Sigmoid colon (tissue), 7 donors: ENCODE measurements around the gene CELSR2. TPM values are rescaled to one million over a fixed set of nuclear protein-coding genes. Genes with fewer than 3 reads are reported as not detected.
"Not testable (repeated sequence)": the region's sequence is repeated elsewhere in the genome, so short reads cannot be mapped to it uniquely, and the experiment has no call there.

Experiments used
- DNase-seq: peaks from one replicate; pipeline ENCODE4 v3.0.0-alpha.2; 2019
- H3K27ac ChIP-seq, 4 donors: fragments of 200-600 bp; sonication (generic); one replicate each; pipeline ENCODE4 v1.5.1; 2016 to 2019; ENCODE audit warnings: mild to moderate bottlenecking in 1 of 4
- H3K27me3 ChIP-seq, 3 donors: fragments of 200-600 bp; sonication (generic); one replicate each; pipeline ENCODE4 v1.5.1; 2019; ENCODE audit warnings: mild to moderate bottlenecking in 1 of 3
- H3K36me3 ChIP-seq, 4 donors: fragments of 200-600 bp; sonication (generic); one replicate each; pipeline ENCODE4 v1.5.1; 2016 to 2019
- H3K4me1 ChIP-seq, 4 donors: fragments of 200-600 bp; sonication (generic); one replicate each; pipeline ENCODE4 v1.5.1; 2017 to 2019
- H3K4me3 ChIP-seq, 4 donors: fragments of 200-600 bp; sonication (generic); one replicate each; pipeline ENCODE4 v1.5.1; 2017 to 2019; ENCODE audit warnings: mild to moderate bottlenecking in 2 of 4, moderate library complexity in 1 of 4
- H3K9me3 ChIP-seq, 4 donors: fragments of 200-600 bp in 3 of 4; sonication (generic) in 3 of 4; one replicate each; pipeline versions ENCODE4 v1.5.1 to v1.6.1; 2013 to 2019
- EP300 ChIP-seq, 4 donors: sonication (generic); formaldehyde crosslinking; IDR thresholded peaks; one replicate each; pipeline ENCODE4 v1.6.1; 2017; ENCODE audit warnings: antibody characterized with exemption in 4 of 4
- POLR2A ChIP-seq, 2 donors: fragments of 450-650 bp; IDR thresholded peaks; one replicate each; pipeline ENCODE4 v1.6.1; 2016; ENCODE audit warnings: antibody characterized with exemption in 2 of 2, mild to moderate bottlenecking in 2 of 2, moderate library complexity in 2 of 2
- POLR2AphosphoS5 ChIP-seq, 4 donors: sonication (generic); formaldehyde crosslinking; IDR thresholded peaks; one replicate each; pipeline ENCODE4 v1.6.1; 2017; ENCODE audit warnings: antibody characterized with exemption in 4 of 4
- WGBS, 2 donors: extraction: QIAGEN DNeasy Blood & Tissue Kit; methylation state at CpG; one replicate each; pipeline ENCODE4 v1.1.7; 2013; 5-methylcytosine and 5-hydroxymethylcytosine counted together
- intact Hi-C: fragments of 100-400 bp; cut with DNase I; formaldehyde crosslinking; loops from one replicate; pipeline ENCODE4 v1.15.1; 2023
- polyA plus RNA-seq, 3 donors: library from polyadenylated mRNA; stranded (reverse); fragments of 200-250 nt; gene quantifications; one replicate each; pipeline ENCODE4 v1.2.3, GENCODE V29; 2013
- total RNA-seq, 4 donors: library from RNA; depleted of rRNA; stranded (reverse); fragments of >200 nt; gene quantifications; one replicate each; pipeline ENCODE4 v1.1.0, GENCODE V29; 2016
- TF ChIP-seq, protein P1 (sequence below), 4 experiments: fragments of 450-650 bp in 3 of 4; fragments of 200-600 bp in 1 of 4; IDR thresholded peaks; one replicate each; pipeline ENCODE4 v1.5.1; 2016 to 2019; ENCODE audit warnings: antibody characterized with exemption in 4 of 4, mild to moderate bottlenecking in 3 of 4, moderate library complexity in 2 of 4
- donor health status: healthy with polysubstance abuse.
- donor health status: Bipolar disorder and iron deficiency.
- donor health status: healthy.

Gene CELSR2
- total and polyA plus RNA-seq, 7 donors, result under 0.01 to 10.8 (median 3.6) TPM

- intact Hi-C loops, result no loop called here
- H3K27me3 ChIP-seq, result no peaks in the 10 kb centered on the region
- H3K4me3 ChIP-seq, result peak overlapping the region; percentile 52 to 66 (median 58)
- DNase-seq, result no peak
- 39 to 52% methylated on average over 17 of the region's 17 CpGs for WGBS, 2 donors
- H3K36me3 ChIP-seq, result no peaks in the 10 kb centered on the region
- H3K9me3 ChIP-seq, result no peaks in the 10 kb centered on the region
- no peak for TF ChIP-seq POLR2AphosphoS5 (IDR thresholded peaks at IDR 0.05)
- no peak for TF ChIP-seq POLR2A (IDR thresholded peaks at IDR 0.05)
- no peak for TF ChIP-seq EP300 (IDR thresholded peaks at IDR 0.05)
- TF ChIP-seq, protein P1, sequence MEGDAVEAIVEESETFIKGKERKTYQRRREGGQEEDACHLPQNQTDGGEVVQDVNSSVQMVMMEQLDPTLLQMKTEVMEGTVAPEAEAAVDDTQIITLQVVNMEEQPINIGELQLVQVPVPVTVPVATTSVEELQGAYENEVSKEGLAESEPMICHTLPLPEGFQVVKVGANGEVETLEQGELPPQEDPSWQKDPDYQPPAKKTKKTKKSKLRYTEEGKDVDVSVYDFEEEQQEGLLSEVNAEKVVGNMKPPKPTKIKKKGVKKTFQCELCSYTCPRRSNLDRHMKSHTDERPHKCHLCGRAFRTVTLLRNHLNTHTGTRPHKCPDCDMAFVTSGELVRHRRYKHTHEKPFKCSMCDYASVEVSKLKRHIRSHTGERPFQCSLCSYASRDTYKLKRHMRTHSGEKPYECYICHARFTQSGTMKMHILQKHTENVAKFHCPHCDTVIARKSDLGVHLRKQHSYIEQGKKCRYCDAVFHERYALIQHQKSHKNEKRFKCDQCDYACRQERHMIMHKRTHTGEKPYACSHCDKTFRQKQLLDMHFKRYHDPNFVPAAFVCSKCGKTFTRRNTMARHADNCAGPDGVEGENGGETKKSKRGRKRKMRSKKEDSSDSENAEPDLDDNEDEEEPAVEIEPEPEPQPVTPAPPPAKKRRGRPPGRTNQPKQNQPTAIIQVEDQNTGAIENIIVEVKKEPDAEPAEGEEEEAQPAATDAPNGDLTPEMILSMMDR (IDR thresholded peaks at IDR 0.05), result no peak
- H3K27ac ChIP-seq, result peak overlapping the region; percentile 85 to 93 (median 90)
- peaks cover 0 to 25% (median 20%) of the 10 kb centered on the region in 4 donors for H3K4me1 ChIP-seq
These were observed 34.6 kb downstream of the CELSR2 start for GRCh38 chr1:109283748-109284600.

DNA sequence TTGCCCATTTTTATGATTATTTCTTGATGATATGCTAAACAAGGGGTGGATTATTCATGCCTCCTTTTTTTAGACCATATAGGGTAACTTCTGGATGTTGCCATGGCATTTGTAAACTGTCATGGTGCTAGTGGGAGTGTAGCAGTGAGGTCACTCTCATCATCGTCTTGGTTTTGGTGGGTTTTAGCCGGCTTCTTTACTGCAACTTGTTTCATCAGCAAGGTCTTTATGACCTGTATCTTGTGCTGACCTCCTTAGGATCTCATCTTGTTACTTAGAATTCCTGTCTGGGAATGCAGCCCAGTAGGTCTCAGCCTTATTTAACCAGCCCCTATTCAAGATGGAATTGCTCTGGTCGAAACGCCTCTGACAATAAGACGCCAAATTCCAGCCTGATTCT lies 37.4 kb downstream of the CELSR2 start:
- H3K4me3 ChIP-seq, DNase-seq, intact Hi-C loops, H3K27ac ChIP-seq, H3K36me3 ChIP-seq, H3K9me3 ChIP-seq, H3K27me3 ChIP-seq: not testable (repeated sequence)
- WGBS, 2 donors, result 92% methylated on average over 5 of the region's 5 CpGs
- peaks cover 0 to 21% (median 19%) of the 10 kb centered on the region in 4 donors for H3K4me1 ChIP-seq

DNA sequence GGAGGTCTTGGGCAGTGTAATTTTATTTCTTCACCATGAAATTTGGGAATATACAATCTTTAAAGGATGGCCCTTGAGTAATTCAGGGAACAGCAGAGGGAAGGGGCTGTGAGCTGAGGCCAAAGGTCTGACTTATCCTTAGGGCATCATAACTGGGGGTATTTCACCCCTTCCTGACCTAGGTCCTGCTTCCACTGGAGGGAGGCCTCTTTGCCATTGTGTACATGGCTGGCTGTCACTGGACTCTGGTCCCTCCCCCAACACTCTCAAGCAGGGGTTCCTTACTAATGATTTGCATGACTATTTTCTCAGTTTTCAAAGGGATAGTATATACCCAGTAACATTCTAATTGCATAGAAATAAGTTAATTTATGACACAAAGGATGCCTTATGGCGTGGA lies 40.8 kb downstream of the CELSR2 start:
- WGBS, 2 donors, result 86 to 96% methylated on average over 1 of the region's 1 CpG
- TF ChIP-seq, protein P1 (IDR thresholded peaks at IDR 0.05), result no peak
- TF ChIP-seq POLR2A (IDR thresholded peaks at IDR 0.05) (no peak), POLR2AphosphoS5 (IDR thresholded peaks at IDR 0.05) (no peak), EP300 (IDR thresholded peaks at IDR 0.05) (no peak)
- H3K4me1 ChIP-seq, result no peaks in the 10 kb centered on the region

GRCh38 chr1:109290998-109291397 lies 41.7 kb downstream of the CELSR2 start:
- H3K27ac ChIP-seq, result no peak overlapping the region
- no peak for DNase-seq
- TF ChIP-seq POLR2A (IDR thresholded peaks at IDR 0.05) (no peak), POLR2AphosphoS5 (IDR thresholded peaks at IDR 0.05) (no peak), EP300 (IDR thresholded peaks at IDR 0.05) (no peak)
- TF ChIP-seq, protein P1 (IDR thresholded peaks at IDR 0.05), result no peak
- H3K4me3 ChIP-seq, result no peak overlapping the region
- H3K27me3 ChIP-seq, result no peaks in the 10 kb centered on the region
- 35 to 56% methylated on average over 6 of the region's 6 CpGs for WGBS, 2 donors
- intact Hi-C loops, result no loop called here
- H3K4me1 ChIP-seq, result no peaks in the 10 kb centered on the region
- H3K36me3 ChIP-seq, result no peaks in the 10 kb centered on the region
- no peaks in the 10 kb centered on the region for H3K9me3 ChIP-seq

More for the DNA sequence above, 40.8 kb downstream of the CELSR2 start:
- Histone ChIP-seq H3K36me3 (no peaks in the 10 kb centered on the region), H3K4me3 (no peak overlapping the region), H3K27me3 (no peaks in the 10 kb centered on the region), H3K27ac (no peak overlapping the region), H3K9me3 (no peaks in the 10 kb centered on the region)
- intact Hi-C loops, result no loop called here
- no peak for DNase-seq

DNA sequence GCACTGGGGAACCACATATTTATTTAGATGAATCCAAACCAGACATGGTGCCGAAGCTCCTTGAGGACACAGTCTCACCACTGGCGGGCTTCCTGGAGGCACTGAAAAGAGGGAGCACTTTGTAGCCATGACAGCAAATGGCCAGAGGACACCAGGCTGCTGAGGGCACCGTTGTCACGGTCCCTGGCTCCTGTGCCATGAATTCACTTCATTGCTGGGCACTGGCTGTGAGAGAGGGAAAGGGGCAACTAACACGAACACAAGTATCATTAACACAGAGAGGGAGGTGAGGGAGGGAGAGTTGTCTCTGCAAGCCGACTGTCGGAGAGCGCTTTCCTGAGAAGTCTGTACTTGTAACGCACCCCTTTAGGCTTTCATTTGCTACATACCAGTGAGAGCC lies 43.0 kb downstream of the CELSR2 start:
- no peak for DNase-seq
- no peak overlapping the region for H3K4me3 ChIP-seq
- intact Hi-C loops, result no loop called here
- no peak overlapping the region for H3K27ac ChIP-seq
- H3K36me3 ChIP-seq, result no peaks in the 10 kb centered on the region
- 81 to 89% methylated on average over 9 of the region's 9 CpGs for WGBS, 2 donors
- no peaks in the 10 kb centered on the region for H3K4me1 ChIP-seq
- H3K27me3 ChIP-seq, result no peaks in the 10 kb centered on the region
- TF ChIP-seq POLR2AphosphoS5 (IDR thresholded peaks at IDR 0.05), result no peak
- TF ChIP-seq, protein P1 (IDR thresholded peaks at IDR 0.05), result no peak
- no peaks in the 10 kb centered on the region for H3K9me3 ChIP-seq
